ENCODE data around the gene TSPAN10.

DNA sequence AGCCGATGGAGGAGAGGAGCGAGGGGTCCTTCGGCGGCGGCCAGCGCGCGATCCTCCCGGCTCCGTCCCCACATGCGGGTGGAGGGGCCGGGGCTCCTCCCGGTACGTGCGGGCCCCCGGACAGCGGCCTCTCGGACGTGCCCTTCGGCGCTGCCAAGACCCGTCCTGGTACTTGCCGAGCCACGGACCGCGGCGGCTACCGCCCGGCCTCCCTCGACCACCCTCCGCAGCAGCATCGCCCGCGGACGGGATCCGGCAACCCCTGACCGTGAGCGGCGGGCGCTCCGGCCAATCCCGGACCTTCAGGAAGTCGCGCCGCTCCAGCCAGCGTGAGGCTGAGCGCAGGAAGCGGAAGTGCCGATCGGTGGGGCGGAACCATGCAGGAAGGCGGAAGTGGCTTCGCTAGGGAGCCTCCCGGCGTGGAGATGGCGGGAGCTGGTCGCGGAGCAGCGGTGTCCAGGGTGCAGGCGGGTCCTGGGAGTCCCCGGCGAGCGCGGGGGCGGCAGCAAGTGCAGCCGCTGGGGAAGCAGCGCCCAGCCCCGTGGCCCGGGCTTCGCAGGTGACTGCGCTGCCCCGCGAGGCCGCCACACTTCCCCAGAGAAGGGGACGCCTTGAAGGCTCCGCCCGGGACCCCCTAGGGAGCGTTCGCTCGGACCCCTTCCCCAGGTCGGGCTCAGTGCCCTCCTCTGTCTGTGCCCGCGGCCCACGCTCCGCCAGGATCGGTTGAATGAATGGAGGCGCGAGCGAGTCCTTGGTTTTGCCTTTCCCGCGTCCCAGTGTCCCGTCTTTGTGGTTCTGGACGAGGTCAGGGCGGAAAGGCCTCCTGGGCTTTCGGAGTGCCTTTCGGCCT is 29.6 kb downstream of the TSPAN10 start, which contains the start of the genes CCDC137 and OXLD1:
- no peak for TF ChIP-seq CTCF (IDR thresholded peaks at IDR 0.05; ENCODE audit: control extremely low read depth in 1 of 3, insufficient read depth in 1 of 3, low read depth in 1 of 3, low read length in 3 of 3)
- TF ChIP-seq CBX5 (IDR thresholded peaks at IDR 0.05; ENCODE audit: low read depth, low read length), result no peak
- TF ChIP-seq, protein P1, sequence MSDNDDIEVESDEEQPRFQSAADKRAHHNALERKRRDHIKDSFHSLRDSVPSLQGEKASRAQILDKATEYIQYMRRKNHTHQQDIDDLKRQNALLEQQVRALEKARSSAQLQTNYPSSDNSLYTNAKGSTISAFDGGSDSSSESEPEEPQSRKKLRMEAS (IDR thresholded peaks at IDR 0.05), result peak; percentile 68
- no peak for TF ChIP-seq CHD1 (IDR thresholded peaks at IDR 0.05; ENCODE audit: low read depth, low read length)
- TF ChIP-seq SIN3A (conservative IDR thresholded peaks at IDR 0.05 in 1 of 2, IDR thresholded peaks at IDR 0.05 in 1 of 2; ENCODE audit: low read depth in 1 of 2, low read length in 2 of 2), result peak; percentile 23 to 63; a peak in 1 of 4 replicates
- TF ChIP-seq EGR1 (IDR thresholded peaks at IDR 0.05; ENCODE audit: borderline replicate concordance, low read depth, low read length), result peak; percentile 92
- peak; percentile 61 for TF ChIP-seq SP2 (IDR thresholded peaks at IDR 0.05; ENCODE audit: low read length)
- TF ChIP-seq POLR2A (IDR thresholded peaks at IDR 0.05; ENCODE audit: control extremely low read depth in 1 of 2, low read depth in 2 of 2, low read length in 2 of 2), result peak; percentile 94 to 96
- peak; percentile 97 for TF ChIP-seq GABPA (IDR thresholded peaks at IDR 0.05; ENCODE audit: borderline replicate concordance, insufficient read depth, low read length)
- peak; percentile 60 for TF ChIP-seq CREB1 (IDR thresholded peaks at IDR 0.05)
- no peak for TF ChIP-seq EP300 (IDR thresholded peaks at IDR 0.05; ENCODE audit: borderline replicate concordance in 1 of 2, low read depth in 2 of 2, low read length in 2 of 2)
- no peak for TF ChIP-seq EZH2 (IDR thresholded peaks at IDR 0.05; ENCODE audit: low read depth, low read length, severe bottlenecking)

Data from H1 (cell line).